HG03196 (cell line): ENCODE results near the gene GRK3.

ENCODE experiments used
- ATAC-seq: cut with Tn5 transposase; IDR thresholded peaks from one replicate; pipeline ENCODE4 v1.9.1; 2021; ENCODE audit not compliant: unreplicated experiment

Gene GRK3

DNA sequence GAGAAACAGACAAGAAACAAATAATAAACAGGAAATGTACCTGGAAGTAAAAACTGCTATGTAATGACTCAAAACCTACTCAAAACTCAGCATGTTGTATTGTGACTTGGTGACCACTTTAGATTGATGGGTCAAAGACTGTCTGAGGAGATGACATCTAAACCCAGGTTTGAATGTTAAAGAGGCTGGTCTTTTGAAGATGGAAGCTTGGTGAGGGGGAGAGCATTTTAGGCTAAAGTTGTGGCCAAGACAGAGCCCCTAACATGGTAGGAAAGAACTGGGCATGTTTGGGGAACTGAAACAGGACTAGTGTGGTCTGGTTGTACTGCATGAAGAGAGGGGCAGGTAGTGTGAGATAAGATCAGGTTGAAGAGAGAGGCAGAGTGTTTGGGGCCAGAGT lies 92.2 kb downstream of the GRK3 start:
- peak; percentile 85 for ATAC-seq

DNA sequence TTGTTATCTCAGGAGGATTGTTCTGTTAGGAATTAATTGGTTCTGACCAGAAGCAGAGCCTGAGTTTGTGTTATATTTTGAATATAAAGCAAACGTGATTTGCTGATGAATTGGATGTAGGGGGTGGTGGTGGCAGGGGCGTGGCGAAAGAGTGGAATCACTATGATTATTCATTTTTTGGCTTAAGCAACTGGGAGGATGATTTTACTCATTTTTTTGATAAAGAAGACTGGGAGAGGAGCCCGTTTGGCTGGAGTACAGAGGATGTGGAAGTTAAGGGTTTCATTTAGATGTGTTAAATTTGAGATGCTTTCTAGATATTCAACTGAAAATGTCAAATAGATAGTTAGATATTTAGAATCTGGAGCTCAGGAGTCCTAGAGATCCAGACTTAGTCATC lies 94.2 kb downstream of the GRK3 start:
- ATAC-seq = no peak

DNA sequence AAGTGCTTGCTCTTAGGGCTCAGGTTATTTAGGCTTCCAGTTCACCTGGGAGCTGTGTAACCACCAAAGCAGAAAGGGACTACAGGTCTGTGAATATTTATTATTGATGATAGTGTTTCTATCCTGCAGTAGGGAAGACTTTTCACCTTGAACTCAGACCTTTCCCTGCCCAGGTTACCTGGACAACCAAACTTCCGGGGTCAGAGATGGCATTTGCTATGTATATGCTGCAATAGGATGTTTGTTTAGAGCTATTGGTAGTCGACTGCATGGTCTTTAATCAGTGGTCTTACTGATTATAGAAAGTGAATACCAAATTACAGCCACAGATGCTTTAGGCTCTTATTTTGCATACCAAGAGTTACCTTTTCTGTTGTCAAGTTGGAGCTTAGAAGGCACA lies 94.9 kb downstream of the GRK3 start:
- ATAC-seq = no peak

- no peak for ATAC-seq
These were observed 95.9 kb downstream of the GRK3 start for GRCh38 chr22:25660336-25660735.

- ATAC-seq = no peak
These were observed 96.6 kb downstream of the GRK3 start for GRCh38 chr22:25661073-25661472.

- no peak for ATAC-seq
These were observed 99.2 kb downstream of the GRK3 start for GRCh38 chr22:25663654-25664053.

- no peak for ATAC-seq
These were observed 101.8 kb downstream of the GRK3 start for GRCh38 chr22:25666308-25666707.

- ATAC-seq = no peak
These were observed 104.0 kb downstream of the GRK3 start for GRCh38 chr22:25668437-25668836.

DNA sequence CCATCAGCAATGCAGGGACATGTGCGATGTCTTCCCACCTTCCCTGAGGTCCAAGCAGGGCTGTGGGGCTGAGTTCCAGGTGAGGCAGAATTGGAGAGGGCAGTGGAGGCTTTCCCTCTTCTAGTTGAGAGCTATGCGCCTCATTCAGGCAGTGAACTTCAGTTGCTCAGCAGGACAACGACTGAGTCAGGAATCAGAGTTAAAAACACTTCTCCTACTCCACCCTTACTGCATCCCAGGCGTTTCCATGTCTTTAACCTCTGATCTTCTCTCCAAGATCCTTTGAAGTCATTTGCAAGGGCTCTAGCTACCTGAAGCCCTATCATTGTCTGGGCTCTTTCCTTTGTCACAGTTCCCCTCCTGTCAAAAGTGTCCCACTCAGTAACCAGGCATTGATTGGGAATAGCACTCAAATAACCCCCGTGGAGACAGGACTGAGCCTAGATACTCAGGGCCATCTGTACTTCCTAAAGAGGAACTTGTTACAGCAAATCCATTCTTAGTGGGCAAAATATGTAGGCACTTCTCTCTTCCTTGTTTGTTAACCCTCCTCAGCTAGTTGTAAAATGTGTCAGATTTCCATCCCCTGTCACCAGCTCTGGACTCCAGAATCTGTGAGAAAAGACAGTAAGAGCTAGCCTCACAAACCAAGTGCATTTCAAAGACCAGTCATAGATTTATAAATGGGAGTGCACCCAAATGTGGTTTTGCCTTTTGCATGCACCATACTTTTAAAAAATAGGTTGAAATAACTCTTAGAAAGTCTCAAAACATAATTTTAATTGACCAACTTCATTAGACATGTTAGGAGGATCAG lies 105.0 kb downstream of the GRK3 start:
- no peak for ATAC-seq

DNA sequence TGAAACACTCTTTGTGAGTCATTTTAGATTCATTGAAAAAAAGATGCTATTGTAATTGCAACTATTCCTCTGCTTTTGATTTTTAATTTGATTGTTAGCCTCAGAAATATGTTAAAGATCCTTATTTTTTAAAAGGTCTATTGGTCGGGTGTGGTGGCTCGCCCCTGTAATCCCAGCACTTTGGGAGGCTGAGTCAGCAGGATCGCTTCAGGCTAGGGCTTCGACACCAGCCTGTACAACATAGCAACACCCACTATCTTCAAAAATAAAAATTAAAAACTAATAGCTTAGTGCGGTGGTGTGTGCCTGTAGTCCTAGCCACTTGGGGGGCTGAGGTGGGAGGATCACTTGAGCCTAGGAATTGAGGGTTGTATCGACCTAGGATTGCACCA lies 105.6 kb downstream of the GRK3 start:
- no peak for ATAC-seq

DNA sequence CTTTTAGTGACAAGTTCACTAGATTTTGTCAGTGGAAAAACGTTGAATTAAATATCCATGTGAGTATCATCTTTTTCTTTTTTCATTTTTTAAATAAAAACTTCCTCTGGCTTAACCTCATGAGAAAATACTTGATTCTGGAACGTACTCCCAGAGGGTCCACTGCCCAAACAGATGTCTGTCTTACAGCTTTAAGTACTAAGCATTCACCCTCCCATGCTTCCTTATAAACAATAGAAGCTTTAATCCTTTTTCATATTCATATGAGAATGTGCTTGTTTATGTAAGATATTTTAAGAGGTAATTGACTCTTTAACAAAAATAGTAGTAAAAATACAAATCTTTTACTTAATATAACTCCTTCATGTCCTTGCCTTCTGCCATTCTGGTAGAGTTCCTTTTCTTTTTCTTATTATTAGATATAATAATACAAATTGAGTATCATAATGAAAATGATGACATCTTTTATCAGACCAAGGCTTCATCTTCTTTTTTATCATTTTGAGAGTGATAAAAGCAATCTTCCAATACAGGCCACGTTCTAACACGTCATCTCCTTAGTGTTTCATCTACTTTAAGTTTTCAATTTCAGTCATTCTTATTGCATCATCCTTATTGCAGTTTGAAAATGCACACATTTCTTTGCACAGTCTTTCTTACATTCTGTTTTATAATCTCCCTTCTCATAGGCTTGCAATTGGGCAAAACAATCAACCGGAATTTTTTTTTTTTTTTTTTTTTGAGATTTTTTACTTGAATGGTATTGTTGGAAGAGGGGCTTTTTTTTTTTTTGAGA lies 108.0 kb downstream of the GRK3 start:
- ATAC-seq = no peak

DNA sequence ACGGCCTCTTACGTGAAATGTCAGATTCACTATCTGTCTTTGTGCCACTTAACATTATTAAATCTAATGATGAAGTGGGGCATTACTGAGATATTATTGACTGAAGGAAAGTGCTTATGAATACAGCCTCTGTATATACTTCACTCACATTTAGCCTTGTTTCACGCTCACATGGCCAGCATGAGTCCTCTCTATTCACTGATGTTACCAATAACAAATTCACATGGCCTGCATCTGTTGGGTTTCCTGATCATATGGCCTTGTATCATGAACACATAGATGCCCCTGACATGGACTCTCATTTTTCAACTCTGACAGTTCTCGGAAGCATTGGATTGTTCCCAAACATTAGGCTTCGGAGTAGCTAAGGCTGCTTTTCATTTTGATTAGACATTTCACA lies 109.2 kb downstream of the GRK3 start:
- no peak for ATAC-seq

DNA sequence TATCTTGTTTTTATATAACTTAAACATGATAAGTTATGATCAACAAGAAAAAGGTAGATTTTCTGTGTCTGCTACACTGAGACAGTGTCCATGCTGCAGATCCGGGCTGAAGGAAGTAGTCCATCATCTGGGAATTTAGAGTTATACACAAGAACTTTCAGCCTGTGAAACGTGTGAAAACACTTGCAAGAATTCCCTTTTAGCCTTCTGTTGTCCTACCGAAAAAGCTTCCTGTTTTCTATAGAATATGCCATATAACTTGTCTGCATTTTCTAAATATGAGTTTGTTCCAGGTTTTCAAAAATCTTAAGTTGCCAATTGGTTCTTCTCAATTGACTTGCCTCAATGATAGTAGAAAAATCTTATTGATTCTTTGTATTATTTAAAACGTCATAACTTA lies 113.2 kb downstream of the GRK3 start:
- ATAC-seq = no peak

DNA sequence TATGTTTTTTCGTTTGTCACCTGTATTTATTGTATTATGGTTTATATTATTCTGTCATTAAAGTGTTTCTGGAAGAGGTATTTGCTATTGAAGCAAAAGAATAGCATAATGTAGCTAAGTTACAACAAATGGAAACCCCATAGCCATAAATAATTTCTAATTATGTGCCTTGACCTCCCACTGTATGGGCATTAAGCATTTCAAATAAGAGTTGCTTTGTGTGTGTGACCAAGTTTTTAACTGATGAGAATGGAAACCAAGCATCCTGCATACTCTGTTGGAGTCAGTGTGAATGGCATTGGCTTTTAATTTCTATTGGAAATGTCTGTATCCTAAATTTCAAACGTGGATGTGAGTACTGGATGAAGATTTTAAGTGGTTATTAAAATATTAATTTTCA lies 115.6 kb downstream of the GRK3 start:
- no peak for ATAC-seq

DNA sequence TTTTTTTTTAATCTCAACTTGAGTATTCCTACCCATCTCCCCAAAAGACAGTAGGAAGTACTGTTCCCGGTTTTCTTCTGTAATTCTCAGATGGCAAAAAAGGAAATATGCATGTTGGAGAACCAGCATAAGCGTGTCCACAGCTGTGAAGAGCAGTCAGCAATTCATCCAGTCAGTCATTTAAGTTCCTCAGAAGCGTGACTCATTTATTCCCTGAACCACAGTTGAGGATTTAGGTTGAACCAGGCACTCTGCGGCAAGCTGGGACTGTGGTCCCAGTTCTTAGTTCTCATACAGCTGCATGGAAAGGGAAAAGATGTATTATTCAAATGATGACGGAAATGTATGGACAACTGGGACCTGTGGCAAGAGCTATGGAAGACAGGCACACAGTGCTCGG lies 116.5 kb downstream of the GRK3 start:
- ATAC-seq = no peak

GRCh38 chr22:25682109-25682508 lies 117.6 kb downstream of the GRK3 start:
- ATAC-seq = no peak

GRCh38 chr22:25688627-25689026 lies 124.2 kb downstream of the GRK3 start:
- no peak for ATAC-seq

- ATAC-seq = no peak
These were observed 125.2 kb downstream of the GRK3 start for GRCh38 chr22:25689631-25690030.

- ATAC-seq = no peak
These were observed 126.3 kb downstream of the GRK3 start for GRCh38 chr22:25690798-25691197.

DNA sequence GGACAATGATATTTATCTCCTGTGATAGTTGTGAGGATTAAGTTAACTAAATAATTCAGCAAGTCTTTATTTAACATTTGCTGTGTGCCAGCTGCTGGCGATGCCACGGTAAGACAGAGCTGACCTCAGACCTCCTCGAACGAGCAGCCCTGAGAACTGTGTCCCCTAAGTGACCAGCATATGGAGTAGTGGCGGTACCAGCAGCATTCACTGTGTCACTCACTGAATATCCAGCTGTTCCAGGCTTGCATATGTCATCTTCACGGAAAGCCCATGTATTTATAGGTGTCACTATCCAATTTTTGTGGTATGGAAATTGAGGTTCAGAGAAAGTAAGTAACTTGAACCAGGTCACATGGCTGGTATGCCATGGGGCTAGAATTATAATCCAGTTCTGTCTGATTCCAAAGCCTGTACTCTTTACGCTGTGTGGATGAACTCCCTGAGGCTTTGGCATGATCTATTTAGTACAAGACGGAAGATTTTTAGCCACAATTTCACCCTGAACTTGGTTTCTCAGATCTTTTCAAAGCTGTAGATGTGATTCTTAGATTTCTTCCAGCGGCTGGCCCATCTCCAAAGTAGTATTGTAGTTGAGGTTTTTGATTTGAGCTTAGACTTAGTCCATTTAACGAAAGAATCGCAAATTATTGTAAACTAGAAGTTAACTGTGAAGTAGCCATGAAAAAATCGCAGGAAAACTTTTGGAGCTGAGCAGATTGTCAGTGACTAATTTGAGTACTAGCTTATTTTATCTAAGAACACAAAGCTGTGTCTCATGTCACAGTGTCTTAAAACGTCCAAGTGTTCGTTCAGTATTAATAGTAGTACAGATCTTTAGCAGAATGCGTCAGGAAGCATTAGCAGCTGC lies 128.2 kb downstream of the GRK3 start:
- no peak for ATAC-seq

- no peak for ATAC-seq
These were observed 128.7 kb downstream of the GRK3 start for GRCh38 chr22:25693268-25693565.
